Body of pancreas (tissue), 4 donors: ENCODE measurements around the gene FREM3. TPM values are rescaled to one million over a fixed set of nuclear protein-coding genes. Genes with fewer than 3 reads are reported as not detected.

Experiments used
- ATAC-seq: fragments of 150-250 bp; one replicate; pipeline ENCODE4 v1.9.1; 2016
- DNase-seq, 4 donors: peaks; one replicate each; pipeline ENCODE4 v3.0.0-alpha.2; 2019
- H3K27ac ChIP-seq, 4 donors: fragments of 200-600 bp; sonication (generic); 1 replicate in 3 of 4; 2 replicates in 1 of 4; pipeline versions ENCODE4 v1.5.1 to v1.6.1; 2016 to 2019; ENCODE audit warnings: mild to moderate bottlenecking in 1 of 4, mixed read lengths in 1 of 4, moderate library complexity in 1 of 4
- H3K27me3 ChIP-seq, 2 donors: fragments of 200-600 bp; sonication (generic); one replicate each; pipeline ENCODE4 v1.6.0; 2016; ENCODE audit warnings: mild to moderate bottlenecking in 1 of 2
- H3K36me3 ChIP-seq, 2 donors: fragments of 200-600 bp; sonication (generic); replicated peaks in 1 of 2; 2 replicates each; pipeline ENCODE4 v1.5.1; 2016; ENCODE audit warnings: low read depth in 2 of 2; ENCODE audit not compliant: insufficient read depth in 1 of 2
- H3K4me1 ChIP-seq: fragments of 200-600 bp; sonication (generic); one replicate; pipeline ENCODE4 v1.6.0; 2016
- H3K4me3 ChIP-seq, 2 donors: fragments of 200-600 bp; sonication (generic); 1 replicate in 1 of 2; 2 replicates in 1 of 2; pipeline ENCODE4 v1.5.1; 2016 to 2019
- H3K9me3 ChIP-seq, 3 donors: fragments of 200-600 bp; sonication (generic); 1 replicate in 2 of 3; 2 replicates in 1 of 3; pipeline ENCODE4 v1.5.1; 2016
- CTCF ChIP-seq, 7 experiments: fragments of 450-650 bp in 4 of 7; fragments of 200-600 bp in 3 of 7; sonication (generic) in 3 of 7; IDR thresholded peaks; one replicate each; pipeline ENCODE4 v1.5.1; 2016 to 2019; ENCODE audit warnings: antibody characterized with exemption in 7 of 7
- POLR2A ChIP-seq, 3 donors: fragments of 450-650 bp; IDR thresholded peaks; one replicate each; pipeline ENCODE4 v1.6.1; 2016; ENCODE audit warnings: antibody characterized with exemption in 3 of 3, mild to moderate bottlenecking in 2 of 3
- WGBS, 2 donors: methylation state at CpG; one replicate each; pipeline ENCODE4 v1.1.5; 2017; 5-methylcytosine and 5-hydroxymethylcytosine counted together
- intact Hi-C: fragments of 100-400 bp; cut with DNase I; formaldehyde crosslinking; loops from one replicate; pipeline ENCODE4 v1.15.1; 2023
- total RNA-seq, 2 donors: library from RNA; depleted of rRNA; stranded (reverse); fragments of >200 nt; gene quantifications; one replicate each; pipeline ENCODE4 v1.1.0, GENCODE V29; 2016

FREM3 gene
- total RNA-seq, 2 donors from 2014 or later = not detected

- no peak overlapping the region for H3K4me3 ChIP-seq
- peaks cover 0 to 12% (median 0%) of the 10 kb centered on the region in 3 donors for H3K9me3 ChIP-seq
- DNase-seq (no peak), ATAC-seq (no peak)
- H3K27me3 ChIP-seq = no peaks in the 10 kb centered on the region
- TF ChIP-seq CTCF (IDR thresholded peaks at IDR 0.05) = no peak
- TF ChIP-seq POLR2A (IDR thresholded peaks at IDR 0.05) = no peak
- intact Hi-C loops = no loop called here
- H3K27ac ChIP-seq = no peak overlapping the region
- peaks cover 7% of the 10 kb centered on the region for H3K4me1 ChIP-seq
- no peaks in the 10 kb centered on the region for H3K36me3 ChIP-seq
Observed at GRCh38 chr4:143643399-143643798, 57.1 kb downstream of the FREM3 start.

GRCh38 chr4:143642611-143643010 lies 57.9 kb downstream of the FREM3 start:
- no peaks in the 10 kb centered on the region for H3K36me3 ChIP-seq
- H3K4me1 ChIP-seq = peaks cover 7% of the 10 kb centered on the region
- ATAC-seq = no peak
- no peaks in the 10 kb centered on the region for H3K27me3 ChIP-seq
- no peak overlapping the region for H3K27ac ChIP-seq
- peaks cover 0 to 6% (median 0%) of the 10 kb centered on the region in 3 donors for H3K9me3 ChIP-seq
- WGBS, 2 donors = 73 to 83% methylated on average over 1 of the region's 1 CpG
- no peak overlapping the region for H3K4me3 ChIP-seq
- intact Hi-C loops = no loop called here
- no peak for DNase-seq
- TF ChIP-seq CTCF (IDR thresholded peaks at IDR 0.05) = no peak
- no peak for TF ChIP-seq POLR2A (IDR thresholded peaks at IDR 0.05)

GRCh38 chr4:143641361-143641760 lies 59.1 kb downstream of the FREM3 start:
- Histone ChIP-seq H3K9me3 (no peaks in the 10 kb centered on the region), H3K27ac (no peak overlapping the region), H3K27me3 (no peaks in the 10 kb centered on the region), H3K4me1 (peaks cover 7% of the 10 kb centered on the region), H3K4me3 (no peak overlapping the region), H3K36me3 (no peaks in the 10 kb centered on the region)
- DNase-seq (no peak), ATAC-seq (no peak)
- intact Hi-C loops = no loop called here
- WGBS, 2 donors = 0 to 17% methylated on average over 1 of the region's 1 CpG
- no peak for TF ChIP-seq CTCF (IDR thresholded peaks at IDR 0.05)
- TF ChIP-seq POLR2A (IDR thresholded peaks at IDR 0.05) = no peak

- Histone ChIP-seq H3K27ac (no peak overlapping the region), H3K9me3 (no peaks in the 10 kb centered on the region), H3K4me3 (no peak overlapping the region), H3K4me1 (no peaks in the 10 kb centered on the region), H3K36me3 (no peaks in the 10 kb centered on the region), H3K27me3 (no peaks in the 10 kb centered on the region)
- no peak for DNase-seq
- no peak for ATAC-seq
- TF ChIP-seq POLR2A (IDR thresholded peaks at IDR 0.05) (no peak), CTCF (IDR thresholded peaks at IDR 0.05) (no peak)
- intact Hi-C loops = no loop called here
Observed at GRCh38 chr4:143634763-143635162, 65.7 kb downstream of the FREM3 start.

- no peak for TF ChIP-seq CTCF (IDR thresholded peaks at IDR 0.05)
- TF ChIP-seq POLR2A (IDR thresholded peaks at IDR 0.05) = no peak
- no peak for ATAC-seq
Observed at GRCh38 chr4:143633833-143634232, 66.6 kb downstream of the FREM3 start.

More at GRCh38 chr4:143633833-143634232, 66.6 kb downstream of the FREM3 start:
- Histone ChIP-seq H3K27me3 (no peaks in the 10 kb centered on the region), H3K4me3 (no peak overlapping the region), H3K9me3 (no peaks in the 10 kb centered on the region), H3K27ac (no peak overlapping the region), H3K4me1 (no peaks in the 10 kb centered on the region), H3K36me3 (no peaks in the 10 kb centered on the region)
- intact Hi-C loops = no loop called here
- no peak for DNase-seq
